ENCODE results near the gene TSHZ2. TPM values are rescaled to one million over a fixed set of nuclear protein-coding genes. Genes with fewer than 3 reads are reported as not detected.

Gene TSHZ2
- total and polyA plus RNA-seq, 12 donors: 1.5 to 6.2 (median 4.5) TPM

GRCh38 chr20:53126185-53126584 is 154.0 kb downstream of the TSHZ2 start:
- DNase-seq (no peak), ATAC-seq (no peak)
- H3K4me3 ChIP-seq: no peak overlapping the region
- H3K27me3 ChIP-seq: no peaks in the 10 kb centered on the region
- no peak for TF ChIP-seq CTCF (IDR thresholded peaks at IDR 0.05)
- no peaks in the 10 kb centered on the region for H3K36me3 ChIP-seq
- no peaks in the 10 kb centered on the region for H3K9me3 ChIP-seq
- intact Hi-C loops (cut with DNase I): no loop called here
- peaks cover 0 to 18% (median 0%) of the 10 kb centered on the region in 9 donors for H3K4me1 ChIP-seq
- 53 to 55% methylated on average over 7 of the region's 7 CpGs for WGBS, 2 donors
- no peak overlapping the region for H3K27ac ChIP-seq

- H3K9me3 ChIP-seq: no peaks in the 10 kb centered on the region
- 57% methylated on average over 2 of the region's 2 CpGs for WGBS, 2 donors
- no peak for TF ChIP-seq CTCF (IDR thresholded peaks at IDR 0.05)
- DNase-seq (no peak), ATAC-seq (no peak)
- intact Hi-C loops (cut with DNase I): no loop called here
- no peak overlapping the region for H3K27ac ChIP-seq
- H3K27me3 ChIP-seq: no peaks in the 10 kb centered on the region
- H3K36me3 ChIP-seq: no peaks in the 10 kb centered on the region
- no peak overlapping the region for H3K4me3 ChIP-seq
- H3K4me1 ChIP-seq: peaks cover 0 to 18% (median 0%) of the 10 kb centered on the region in 9 donors
These were observed 154.9 kb downstream of the TSHZ2 start for GRCh38 chr20:53127027-53127426.

DNA sequence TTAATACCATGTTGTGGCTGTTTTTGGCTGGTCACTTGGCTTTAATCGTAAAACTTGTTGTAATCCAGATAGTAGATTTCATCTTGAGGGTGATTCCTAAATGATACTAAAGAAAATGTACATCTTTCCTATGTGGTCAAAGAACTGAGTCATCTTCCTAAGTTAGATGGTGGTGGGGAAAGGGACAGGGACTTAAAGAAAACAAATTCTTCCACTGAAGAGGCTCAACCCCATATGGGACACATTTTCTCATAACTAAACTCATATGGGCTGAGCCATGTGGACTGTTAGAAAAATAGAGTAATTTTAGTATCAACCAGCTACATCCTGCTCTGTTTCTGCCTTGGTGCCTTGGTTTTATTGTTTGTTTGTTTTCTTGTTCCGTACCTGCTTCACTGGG is 155.8 kb downstream of the TSHZ2 start:
- 80 to 93% methylated on average over 2 of the region's 2 CpGs for WGBS, 2 donors
- Histone ChIP-seq H3K27me3 (peaks cover 0 to under 1% (median 0%) of the 10 kb centered on the region in 7 donors), H3K36me3 (no peaks in the 10 kb centered on the region), H3K27ac (no peak overlapping the region), H3K4me1 (peaks cover 0 to 13% (median 0%) of the 10 kb centered on the region in 9 donors), H3K9me3 (no peaks in the 10 kb centered on the region), H3K4me3 (no peak overlapping the region)
- no peak for ATAC-seq
- intact Hi-C loops (cut with DNase I): no loop called here
- no peak for TF ChIP-seq CTCF (IDR thresholded peaks at IDR 0.05)
- DNase-seq: no peak

GRCh38 chr20:53129563-53129962 is 157.4 kb downstream of the TSHZ2 start:
- H3K4me1 ChIP-seq: no peaks in the 10 kb centered on the region
- ATAC-seq (no peak), DNase-seq (no peak)
- intact Hi-C loops (cut with DNase I): no loop called here
- TF ChIP-seq CTCF (IDR thresholded peaks at IDR 0.05): no peak
- H3K36me3 ChIP-seq: no peaks in the 10 kb centered on the region
- H3K4me3 ChIP-seq: no peak overlapping the region
- H3K27ac ChIP-seq: no peak overlapping the region
- WGBS, 2 donors: 91 to 94% methylated on average over 9 of the region's 9 CpGs
- H3K27me3 ChIP-seq: peaks cover 0 to 4% (median 0%) of the 10 kb centered on the region in 7 donors
- no peaks in the 10 kb centered on the region for H3K9me3 ChIP-seq

All from heart right ventricle (tissue), 16 donors.